Left kidney (tissue), 1 donor: ENCODE results near the gene PIN4. TPM values are rescaled to one million over a fixed set of nuclear protein-coding genes. Genes with fewer than 3 reads are reported as not detected.

ENCODE experiments used
- polyA plus RNA-seq: library from polyadenylated mRNA; unstranded; fragments of 120-200 nt; gene quantifications from one replicate; pipeline ENCODE4 v1.2.1, GENCODE V29; 2013; ENCODE audit not compliant: insufficient read length

PIN4 gene
- polyA plus RNA-seq, 1 donor, result 49.0 TPM

Other genes starting within 250 kb of the PIN4 start
- 23.7 TPM for gene RTL5, start 49.8 kb upstream of the PIN4 start, polyA plus RNA-seq
- gene ERCC6L, start 57.3 kb downstream of the PIN4 start, polyA plus RNA-seq, result 6.9 TPM
- gene RPS4X, start 95.5 kb downstream of the PIN4 start, polyA plus RNA-seq, result 1,389 TPM
- gene CITED1, start 124.2 kb downstream of the PIN4 start, polyA plus RNA-seq, result 12.6 TPM